Measurements from ENCODE around the gene HS6ST3.

DNA sequence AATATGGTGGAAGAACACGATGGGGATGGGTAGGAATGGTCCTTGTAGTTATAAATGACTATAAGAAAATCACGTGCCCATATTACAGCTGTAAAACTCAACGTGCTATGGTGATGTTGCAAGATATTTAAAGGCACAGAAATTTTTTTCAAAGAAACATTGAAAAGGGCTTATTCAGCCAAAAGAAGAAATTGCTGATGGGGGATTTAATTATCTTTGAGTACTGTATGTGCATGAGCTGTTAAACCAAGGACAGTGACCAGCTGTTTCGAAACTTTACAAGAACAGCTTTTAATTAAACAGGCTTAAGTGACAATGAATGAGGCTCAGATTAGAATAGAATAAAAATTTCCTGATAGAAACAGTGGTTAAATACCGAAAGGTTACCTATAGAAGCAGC, 339.0 kb downstream of the HS6ST3 start:
- TF ChIP-seq, protein P1, sequence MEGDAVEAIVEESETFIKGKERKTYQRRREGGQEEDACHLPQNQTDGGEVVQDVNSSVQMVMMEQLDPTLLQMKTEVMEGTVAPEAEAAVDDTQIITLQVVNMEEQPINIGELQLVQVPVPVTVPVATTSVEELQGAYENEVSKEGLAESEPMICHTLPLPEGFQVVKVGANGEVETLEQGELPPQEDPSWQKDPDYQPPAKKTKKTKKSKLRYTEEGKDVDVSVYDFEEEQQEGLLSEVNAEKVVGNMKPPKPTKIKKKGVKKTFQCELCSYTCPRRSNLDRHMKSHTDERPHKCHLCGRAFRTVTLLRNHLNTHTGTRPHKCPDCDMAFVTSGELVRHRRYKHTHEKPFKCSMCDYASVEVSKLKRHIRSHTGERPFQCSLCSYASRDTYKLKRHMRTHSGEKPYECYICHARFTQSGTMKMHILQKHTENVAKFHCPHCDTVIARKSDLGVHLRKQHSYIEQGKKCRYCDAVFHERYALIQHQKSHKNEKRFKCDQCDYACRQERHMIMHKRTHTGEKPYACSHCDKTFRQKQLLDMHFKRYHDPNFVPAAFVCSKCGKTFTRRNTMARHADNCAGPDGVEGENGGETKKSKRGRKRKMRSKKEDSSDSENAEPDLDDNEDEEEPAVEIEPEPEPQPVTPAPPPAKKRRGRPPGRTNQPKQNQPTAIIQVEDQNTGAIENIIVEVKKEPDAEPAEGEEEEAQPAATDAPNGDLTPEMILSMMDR (IDR thresholded peaks at IDR 0.05), result no peak
- TF ChIP-seq POLR2A (IDR thresholded peaks at IDR 0.05), result no peak
